PFSK-1 (cell line): ENCODE data around the gene SBK2.

Experiments
- FOXP2 ChIP-seq: optimal IDR thresholded peaks from 2 replicates; pipeline ENCODE3; 2011; ENCODE audit warnings: borderline replicate concordance, control low read depth, inconsistent platforms; ENCODE audit not compliant: insufficient read depth; ENCODE audit errors: extremely low read length, extremely low read depth
- POLR2AphosphoS5 ChIP-seq: IDR thresholded peaks from 2 replicates; pipeline ENCODE4 v1.6.1; 2012; ENCODE audit warnings: low read depth, mild to moderate bottlenecking, control low read depth, low read length, moderate library complexity
- REST ChIP-seq, 2 experiments: IDR thresholded peaks; 2 replicates each; pipeline versions ENCODE4 v1.6.1 to v1.8.0; 2011 to 2012; ENCODE audit warnings: low read depth in 2 of 2, low read length in 2 of 2, control low read depth in 1 of 2, inconsistent platforms in 1 of 2, mild to moderate bottlenecking in 1 of 2, moderate library complexity in 1 of 2; ENCODE audit not compliant: insufficient read depth in 1 of 2
- SIN3A ChIP-seq: IDR thresholded peaks from 2 replicates; pipeline ENCODE4 v1.6.1; 2012; ENCODE audit warnings: mild to moderate bottlenecking, low read length, moderate library complexity, borderline replicate concordance; ENCODE audit not compliant: insufficient read depth
- TAF1 ChIP-seq: IDR thresholded peaks from 2 replicates; pipeline ENCODE4 v1.6.1; 2012; ENCODE audit warnings: low read length, control low read depth, borderline replicate concordance; ENCODE audit not compliant: insufficient read depth

GRCh38 chr19:55484593-55485438 lies 52.1 kb downstream of the SBK2 start, which contains the start of gene NAT14:
- no peak for TF ChIP-seq POLR2AphosphoS5
- no peak for TF ChIP-seq REST (IDR thresholded peaks at IDR 0.05; ENCODE audit: insufficient read depth in 1 of 2, low read depth in 2 of 2, low read length in 2 of 2)
- TF ChIP-seq FOXP2: peak; percentile 39
- TF ChIP-seq TAF1: no peak
- TF ChIP-seq SIN3A: peak; percentile 70; the same call in 1 of the 2 replicates
